Activated CD4-positive, alpha-beta T cell treated with anti-CD3 and anti-CD28 coated beads, Interleukin-2, amount 50 U/mL, for 1 hour (primary cell): ENCODE measurements around the gene SYNE3.
"Not testable (repeated sequence)": the region's sequence is repeated elsewhere in the genome, so short reads cannot be mapped to it uniquely, and the experiment has no call there.

Source experiments
- DNase-seq: peaks from one replicate; pipeline ENCODE4 v3.0.0-alpha.2; 2020

SYNE3 gene

DNA sequence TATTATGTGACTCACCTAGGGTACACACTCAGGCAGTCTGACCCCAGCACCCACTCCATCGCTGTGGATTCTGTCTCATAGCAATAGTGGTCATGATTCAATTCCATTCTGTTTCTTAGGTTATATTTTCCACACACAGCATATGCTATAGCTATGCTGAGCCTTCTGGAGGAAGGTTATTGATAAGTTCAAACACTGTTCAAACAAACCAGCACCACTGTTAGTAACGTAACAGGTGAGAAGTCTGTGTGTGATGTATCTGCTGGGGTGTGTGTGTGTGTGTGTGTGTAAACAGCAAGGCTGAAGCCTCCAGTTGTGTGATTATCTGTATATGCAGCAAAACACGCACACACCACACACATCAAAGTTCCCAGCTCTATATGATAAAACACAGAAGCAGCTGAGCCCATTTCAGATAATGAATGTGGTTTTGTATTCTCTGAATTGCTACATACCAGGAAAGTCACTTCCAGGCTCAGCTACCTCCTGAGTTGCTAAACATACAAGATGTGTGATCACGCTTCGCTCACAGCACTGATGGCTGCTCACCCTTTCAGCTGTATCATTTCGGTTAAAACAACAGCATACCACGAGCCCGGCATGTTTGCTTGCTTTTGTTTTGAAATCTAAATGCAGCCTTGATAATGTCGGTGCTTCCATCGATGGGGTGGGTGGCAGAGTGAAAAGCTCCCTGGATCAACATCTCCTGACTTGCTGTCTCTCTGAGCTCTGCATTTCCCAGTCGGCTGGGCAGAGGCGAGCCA is 6.8 kb upstream of the SYNE3 start:
- DNase-seq = no peak

DNA sequence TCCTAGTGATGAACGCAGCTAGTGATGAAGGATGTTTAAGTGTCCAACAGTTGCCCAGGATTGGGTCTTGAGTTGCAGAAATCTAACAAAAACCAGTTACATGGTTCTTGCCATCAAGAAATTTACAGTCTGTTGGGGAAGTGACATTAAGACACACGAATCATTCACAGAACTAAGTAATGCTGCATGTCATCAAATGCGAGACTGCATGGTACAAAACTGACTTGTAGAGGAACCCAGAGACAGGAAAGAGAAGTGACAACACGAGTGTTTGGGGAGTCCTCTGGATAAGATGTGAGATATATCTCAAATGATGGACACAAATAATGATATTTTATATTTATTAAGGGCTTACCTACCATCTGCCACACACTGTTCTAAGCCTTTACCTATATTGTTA is 6.1 kb upstream of the SYNE3 start:
- no peak for DNase-seq

DNA sequence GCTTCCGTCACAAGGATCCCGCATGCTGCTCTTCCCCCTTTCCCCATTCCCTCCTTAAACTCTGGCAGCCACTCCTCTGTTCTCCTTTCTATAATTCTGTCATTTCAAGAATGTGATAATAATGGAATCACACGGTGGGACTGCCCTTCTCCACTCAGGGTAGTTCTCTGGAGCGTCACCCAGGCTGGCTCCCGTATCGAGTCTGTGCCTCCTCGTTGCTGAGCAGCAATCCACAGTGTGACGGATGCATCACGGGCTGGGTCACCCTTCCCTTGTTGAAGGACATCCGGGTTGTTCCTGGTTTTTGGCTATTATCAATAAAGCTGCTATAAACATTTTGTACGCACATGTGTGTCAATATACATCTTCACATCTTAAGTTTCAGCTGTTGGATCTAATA is 5.7 kb upstream of the SYNE3 start:
- DNase-seq = no peak

DNA sequence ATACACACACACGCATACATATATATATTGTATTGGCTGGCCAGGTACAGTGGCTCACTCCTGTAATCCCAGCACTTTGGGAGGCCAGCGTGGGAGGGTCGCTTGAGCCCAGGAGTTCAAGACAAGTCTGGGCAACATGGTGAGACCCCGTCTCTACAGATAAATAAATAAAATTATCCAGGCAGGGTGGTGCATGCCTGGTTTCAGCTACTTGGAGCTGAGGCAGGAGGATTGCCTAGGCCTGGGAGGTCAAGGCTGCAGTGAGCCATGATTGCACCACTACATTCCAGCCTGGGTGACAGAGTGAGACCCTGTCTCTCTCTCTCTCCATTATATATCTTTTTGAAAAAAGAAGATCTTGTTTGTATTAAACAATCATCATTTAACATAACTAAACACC is 4.6 kb upstream of the SYNE3 start:
- DNase-seq = no peak

DNA sequence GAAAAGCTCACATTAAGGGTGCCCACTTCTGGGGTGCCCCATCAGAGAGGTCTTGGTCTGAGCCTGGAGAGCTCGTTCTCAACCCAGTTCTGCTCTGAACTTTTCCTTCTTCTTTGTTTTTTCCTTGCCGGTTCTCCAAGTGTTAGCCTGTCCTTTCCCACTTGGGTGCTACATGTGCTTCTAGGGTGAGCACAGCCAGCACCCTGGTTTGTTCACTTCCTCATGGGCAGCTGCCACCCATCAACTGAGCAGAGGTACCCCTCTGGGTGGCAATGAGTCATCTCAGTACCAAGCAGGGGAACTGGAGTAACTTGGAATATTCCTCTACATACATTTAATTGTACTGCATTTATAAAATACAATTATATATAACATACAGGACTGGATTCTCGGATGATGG is 3.9 kb upstream of the SYNE3 start:
- no peak for DNase-seq

DNA sequence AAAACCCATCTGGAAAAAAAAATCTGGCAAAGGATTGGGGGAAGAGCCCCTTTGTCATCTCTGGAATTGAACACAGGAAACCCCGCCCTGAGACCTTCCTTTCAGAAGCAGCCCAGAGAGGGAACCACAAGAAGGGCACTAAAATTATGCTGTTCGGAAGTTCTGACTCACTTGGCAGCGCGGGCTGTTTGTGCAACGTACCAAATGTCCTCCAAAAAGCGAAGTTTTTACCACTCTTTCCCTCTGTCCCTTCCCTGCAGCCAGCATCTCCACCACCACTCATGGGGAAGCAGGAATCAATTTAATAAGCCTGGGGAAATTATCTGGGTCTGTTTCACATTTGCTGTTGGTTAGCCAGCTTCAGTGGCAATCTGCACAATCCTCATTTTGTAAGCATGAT is 3.2 kb upstream of the SYNE3 start:
- peak; percentile 67 for DNase-seq

DNA sequence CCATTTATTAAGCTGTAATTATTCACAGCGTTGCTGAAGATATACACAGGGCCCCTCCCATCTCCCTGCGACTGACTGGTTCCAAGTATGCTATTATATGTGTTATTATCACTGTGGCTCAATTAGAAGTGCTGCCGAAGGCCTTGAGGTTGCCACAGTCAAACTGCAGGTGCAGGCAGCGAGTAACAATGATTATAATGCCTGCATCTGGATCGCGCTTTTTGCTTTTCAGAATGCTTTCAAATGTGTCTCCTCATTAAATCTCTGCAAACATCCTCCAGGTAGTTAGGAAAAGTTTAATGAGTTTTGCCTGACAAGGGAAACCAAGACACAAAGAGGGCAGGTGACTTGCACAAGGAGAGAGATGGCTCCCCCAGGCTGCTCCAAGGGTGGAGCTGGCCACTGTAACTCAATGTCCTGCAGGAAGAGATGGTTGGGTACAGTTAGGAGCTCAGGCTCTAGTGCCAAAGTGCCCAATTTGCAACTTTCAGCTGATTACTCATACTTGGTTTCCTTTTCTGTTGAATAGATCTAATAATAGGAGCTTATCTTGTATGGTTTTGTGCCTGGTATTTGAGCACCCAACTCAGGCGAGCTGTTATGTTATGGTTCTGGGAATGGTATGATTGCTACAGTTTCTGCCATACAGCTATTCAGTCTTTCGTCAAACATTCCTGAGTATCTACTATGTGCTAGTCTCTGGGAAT is 1.7 kb upstream of the SYNE3 start:
- no peak for DNase-seq

DNA sequence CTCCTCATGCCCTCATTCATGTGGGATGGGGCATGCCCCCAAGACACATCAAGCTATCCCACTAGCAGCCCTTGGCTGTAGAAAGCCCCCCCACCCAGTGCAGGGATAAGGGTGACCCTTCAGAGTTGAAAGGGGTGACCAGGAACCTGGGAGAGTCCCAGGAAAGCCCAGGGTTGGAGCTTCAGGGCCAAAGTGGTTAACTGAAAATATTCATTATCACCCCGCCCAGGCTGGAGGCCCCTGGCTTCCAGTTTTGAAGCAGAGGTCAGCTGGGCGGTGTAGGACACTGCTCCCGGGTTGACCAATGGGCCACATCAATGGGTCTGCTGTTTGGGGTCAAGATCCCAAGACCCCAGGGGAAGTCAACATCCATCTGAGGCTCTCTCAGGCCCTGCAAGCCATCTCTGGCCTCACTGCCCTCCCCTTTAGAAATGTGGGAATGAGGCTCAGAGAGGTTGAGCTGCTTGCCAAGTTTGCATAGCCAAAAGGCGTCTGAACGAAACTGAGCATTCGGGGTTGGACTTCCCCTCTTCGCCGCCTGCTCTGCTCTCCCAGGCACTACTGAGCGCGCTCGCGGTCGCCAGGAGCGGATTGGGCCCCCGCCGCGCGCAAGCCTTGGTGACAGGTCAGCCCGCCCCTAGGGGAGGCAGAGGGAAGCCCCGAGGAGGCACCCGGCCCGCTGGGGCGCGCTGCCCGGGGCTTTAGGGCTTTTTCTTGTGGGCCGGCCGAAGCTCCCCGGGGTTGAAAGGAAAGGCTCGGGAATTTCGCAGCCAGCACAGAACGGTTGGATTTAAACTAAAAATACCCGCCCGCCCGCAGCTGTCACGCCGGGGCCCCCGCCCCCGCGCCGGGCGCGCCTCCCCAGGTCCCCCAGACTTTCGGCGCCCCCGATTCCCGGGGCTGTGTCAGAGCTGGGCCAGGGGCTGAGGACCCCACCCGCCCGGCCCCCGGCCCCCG is 576 bp downstream of the SYNE3 start:
- DNase-seq = peak; percentile 81

DNA sequence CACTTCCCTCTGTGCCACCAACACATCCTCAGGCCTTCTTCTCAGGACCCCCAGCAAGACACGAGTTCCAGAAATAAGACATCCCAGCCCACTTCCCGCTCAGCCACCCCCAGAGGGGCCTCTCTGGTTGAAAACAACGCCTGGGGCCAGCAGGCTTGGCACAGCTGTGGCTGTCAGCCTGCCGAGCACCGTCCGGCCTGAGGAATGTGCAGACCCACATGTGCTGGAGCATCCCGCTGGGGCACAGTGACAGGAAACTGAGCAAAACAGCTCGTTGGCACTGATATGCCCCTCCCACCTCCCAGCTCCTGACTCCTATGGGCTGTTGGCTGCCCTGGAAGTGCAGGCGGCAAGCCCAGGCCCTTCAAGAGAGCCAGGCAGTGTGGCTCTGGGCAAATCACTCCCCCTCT is 1.4 kb downstream of the SYNE3 start:
- DNase-seq = no peak

DNA sequence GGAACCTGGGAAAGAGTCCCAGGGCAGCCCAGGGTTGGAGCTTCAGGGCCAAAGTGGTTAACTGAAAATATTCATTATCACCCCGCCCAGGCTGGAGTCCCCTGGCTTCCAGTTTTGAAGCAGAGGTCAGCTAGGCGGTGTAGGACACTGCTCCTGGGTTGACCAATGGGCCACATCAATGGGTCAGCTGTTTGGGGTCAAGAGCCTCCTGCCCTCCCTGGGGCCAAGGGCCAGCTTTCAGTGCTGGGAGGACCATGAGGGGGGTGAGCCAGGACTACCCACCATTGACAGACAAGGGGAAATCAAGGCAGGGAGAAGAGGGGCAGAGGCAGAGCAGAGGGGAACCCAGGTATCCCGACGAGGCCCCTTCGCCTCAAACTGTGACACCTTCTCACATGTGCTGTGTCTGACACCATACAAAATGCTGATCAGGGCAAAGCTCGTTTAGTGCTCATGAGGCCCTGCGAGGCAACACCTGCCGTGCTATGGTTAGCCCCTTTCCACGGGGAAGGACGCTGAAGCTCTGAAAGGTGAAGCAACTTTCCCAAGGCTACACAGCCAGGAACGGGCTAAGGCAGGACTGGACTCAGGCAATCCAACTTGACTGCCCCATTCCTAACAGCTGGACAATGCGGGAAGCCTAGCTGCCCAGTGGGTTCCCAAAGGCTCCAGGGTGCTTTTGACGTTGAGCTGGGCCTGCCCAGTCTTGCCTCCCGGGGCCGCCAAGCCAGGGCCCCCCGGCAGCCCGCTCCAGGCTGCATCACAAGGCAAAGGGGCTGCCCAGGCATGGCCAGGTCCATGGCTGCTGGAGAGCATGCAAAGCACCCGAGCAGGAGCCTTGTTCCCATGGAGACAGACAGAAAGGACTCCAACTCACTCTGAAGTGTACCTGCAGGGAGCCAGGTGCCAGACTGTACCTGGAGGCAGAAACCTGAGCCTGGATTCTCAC is 2.0 kb downstream of the SYNE3 start:
- DNase-seq = no peak

DNA sequence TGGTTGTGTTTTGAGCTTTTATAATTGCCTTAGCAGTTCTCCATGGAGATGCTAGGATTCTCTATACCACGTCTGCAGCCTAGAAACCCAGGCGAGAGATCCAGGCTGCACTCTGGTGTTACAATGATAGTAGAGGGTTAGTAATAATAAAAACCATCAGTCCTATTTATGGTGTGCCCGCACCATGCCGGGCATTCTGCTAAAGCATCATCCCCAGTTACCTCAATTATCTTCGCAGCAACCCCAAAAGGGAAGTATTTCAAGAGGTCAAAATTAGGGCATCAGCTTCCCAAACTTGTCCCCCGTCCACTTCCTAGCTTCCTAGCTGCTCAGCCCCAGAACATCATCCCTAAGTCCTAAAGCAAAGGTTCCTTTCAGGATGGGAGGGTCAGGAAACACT is 3.2 kb downstream of the SYNE3 start:
- no peak for DNase-seq

DNA sequence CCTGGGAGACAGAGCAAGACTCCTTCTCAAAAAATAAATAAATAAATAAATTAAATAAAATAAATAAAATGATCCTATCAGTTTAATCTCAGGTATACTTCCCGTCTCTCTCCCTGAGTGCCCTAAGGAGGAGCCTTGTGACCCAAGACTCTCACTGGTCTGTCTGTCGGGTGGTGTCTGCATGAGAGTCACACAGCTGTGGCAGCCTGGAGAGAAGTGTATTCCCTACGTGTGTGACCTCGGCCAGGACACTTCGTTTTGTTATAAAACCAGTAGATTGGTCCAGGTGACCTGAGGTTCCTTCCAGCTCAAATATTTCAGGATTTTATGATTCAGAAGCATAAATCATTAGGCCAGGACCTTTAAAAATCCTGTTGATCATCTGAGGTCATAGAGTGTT is 4.8 kb downstream of the SYNE3 start:
- no peak for DNase-seq

DNA sequence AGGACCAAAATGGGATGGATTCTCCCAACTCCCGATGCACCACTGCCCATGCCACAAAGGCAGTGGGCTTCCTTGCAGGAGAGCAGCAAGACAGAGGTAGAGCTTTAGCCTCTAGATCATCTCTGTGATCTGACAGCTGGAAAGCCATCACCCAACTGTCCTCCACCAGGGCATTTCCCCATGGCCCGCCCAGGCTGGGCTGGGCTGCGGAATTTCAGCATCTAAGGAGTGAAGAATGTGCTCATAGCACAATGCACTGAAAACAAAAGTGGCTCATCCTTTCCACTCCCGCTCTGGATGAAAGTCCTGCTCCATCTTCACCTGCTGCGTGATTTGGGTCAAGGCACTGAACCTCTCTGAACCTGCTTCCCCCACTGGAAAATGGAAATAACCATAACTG is 5.6 kb downstream of the SYNE3 start:
- DNase-seq = no peak

DNA sequence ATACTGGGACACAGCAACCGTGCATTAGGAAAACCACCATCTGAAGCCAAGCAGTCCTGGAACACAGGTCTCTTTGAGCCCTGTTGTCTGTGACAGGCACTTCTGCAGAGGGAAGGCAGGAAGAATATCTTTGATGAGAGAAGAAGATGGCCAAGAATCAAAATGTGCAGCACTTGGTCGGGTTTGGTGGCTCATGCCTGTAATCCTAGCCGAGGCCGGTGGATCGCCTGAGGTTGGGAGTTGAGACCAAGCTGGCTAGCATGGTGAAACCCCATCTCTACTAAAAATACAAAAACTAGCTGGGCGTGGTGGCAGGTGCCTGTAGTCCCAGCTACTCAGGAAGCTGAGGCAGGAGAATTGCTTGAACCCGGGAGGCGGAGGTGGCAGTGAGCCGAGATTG is 6.1 kb downstream of the SYNE3 start:
- DNase-seq = not testable (repeated sequence)

DNA sequence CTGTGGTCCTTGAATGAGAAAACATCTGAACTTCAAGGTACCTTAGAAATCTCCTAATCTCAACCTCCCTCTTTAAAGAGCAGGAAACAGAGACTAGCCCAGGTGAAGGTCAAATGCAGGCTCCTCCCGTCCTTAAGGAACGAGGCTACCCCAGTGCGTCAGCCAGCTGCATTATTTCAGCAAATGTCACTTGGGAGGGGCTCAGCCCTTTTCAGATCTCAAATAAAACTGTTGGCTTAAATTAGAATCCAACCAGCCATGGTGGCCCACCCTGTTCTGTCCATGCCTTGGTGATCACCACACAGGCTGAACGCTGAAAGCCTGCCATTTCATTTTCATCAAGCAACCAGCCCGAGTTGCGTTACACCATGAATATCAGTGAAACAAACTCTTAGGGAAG is 7.0 kb downstream of the SYNE3 start:
- no peak for DNase-seq

DNA sequence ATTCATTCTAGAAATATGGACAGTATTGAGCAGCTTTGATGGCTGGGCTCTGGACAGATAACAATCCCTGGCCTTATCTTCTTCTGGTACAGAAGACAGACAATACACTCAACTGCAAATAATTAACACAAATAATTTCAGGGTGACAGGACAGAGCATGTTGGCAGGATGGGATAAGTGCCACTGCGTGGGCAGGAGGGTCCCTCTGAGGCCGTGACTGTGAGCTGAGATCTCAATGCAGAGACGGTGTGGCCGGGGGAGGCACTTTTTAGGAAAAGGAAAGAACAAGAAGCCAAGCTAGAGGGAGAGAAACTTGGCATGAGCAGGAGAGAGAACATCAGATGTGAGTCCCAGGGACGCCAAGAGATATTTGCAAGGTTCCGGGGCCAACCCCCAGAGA is 8.1 kb downstream of the SYNE3 start:
- DNase-seq = no peak

DNA sequence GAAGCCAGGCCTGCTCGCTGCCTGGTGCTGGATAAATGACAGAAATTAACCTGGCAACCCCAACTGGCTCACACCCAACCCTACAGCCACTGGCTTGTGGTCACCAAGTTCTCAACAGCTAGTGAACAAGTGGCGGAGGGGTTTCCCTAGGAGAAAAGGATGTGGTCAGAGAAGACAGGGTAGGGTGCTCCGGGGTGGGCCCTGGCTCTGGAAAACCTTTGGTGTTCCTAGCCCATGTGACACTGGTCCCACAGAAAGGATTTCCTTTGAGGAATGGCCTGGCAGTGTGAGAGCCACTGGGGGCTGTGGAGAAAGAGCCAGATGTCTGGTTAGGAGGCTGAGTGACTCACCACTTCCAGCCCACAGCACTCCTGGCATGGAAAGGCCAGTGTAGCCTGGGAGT is 8.7 kb downstream of the SYNE3 start:
- no peak for DNase-seq

DNA sequence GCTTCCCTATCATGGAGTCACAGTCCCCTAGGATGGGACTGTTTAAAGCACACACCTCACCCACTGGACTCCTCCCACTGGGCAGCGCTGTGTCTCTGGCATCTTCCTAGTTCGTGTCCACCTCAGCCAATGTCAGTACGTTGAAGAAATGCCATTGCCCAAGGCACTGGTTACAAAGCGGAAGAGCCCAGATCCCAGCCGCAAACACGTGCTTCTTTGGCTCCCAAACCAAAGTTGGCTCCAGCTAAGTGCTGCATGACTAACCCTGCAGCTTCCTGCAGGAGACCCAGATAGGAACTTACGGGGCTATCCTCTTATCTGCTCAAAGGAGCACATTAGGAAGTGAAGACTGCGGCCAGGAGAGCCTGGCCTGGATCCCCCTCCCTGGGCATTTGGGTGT is 9.3 kb downstream of the SYNE3 start:
- DNase-seq = no peak

DNA sequence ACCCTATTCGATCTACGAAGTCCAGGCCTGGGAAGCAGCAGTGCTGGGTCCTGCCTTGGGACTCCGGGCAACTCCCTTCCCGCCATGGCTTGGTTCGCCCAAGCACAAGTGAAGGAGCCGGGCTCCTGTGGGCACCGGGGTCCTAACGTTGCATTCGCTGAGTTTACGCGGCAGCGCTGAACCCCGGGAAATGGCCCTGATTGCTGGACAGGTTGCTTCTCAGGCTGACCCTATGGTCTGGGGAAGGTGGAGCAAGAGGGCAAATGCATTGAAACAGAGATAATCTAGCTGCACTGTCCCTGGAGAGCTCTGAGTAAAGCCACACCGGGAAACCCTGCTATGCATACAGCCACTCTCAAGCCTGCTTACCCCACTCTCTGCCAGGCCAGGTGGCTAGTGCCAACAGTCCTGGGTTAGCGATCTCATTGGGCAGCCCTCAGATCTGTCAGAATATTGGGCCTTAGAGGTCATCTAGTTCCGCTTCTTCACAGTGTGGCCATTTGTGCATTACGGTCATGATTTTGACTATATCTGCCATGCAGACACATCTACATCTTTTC is 11.3 kb downstream of the SYNE3 start:
- no peak for DNase-seq

DNA sequence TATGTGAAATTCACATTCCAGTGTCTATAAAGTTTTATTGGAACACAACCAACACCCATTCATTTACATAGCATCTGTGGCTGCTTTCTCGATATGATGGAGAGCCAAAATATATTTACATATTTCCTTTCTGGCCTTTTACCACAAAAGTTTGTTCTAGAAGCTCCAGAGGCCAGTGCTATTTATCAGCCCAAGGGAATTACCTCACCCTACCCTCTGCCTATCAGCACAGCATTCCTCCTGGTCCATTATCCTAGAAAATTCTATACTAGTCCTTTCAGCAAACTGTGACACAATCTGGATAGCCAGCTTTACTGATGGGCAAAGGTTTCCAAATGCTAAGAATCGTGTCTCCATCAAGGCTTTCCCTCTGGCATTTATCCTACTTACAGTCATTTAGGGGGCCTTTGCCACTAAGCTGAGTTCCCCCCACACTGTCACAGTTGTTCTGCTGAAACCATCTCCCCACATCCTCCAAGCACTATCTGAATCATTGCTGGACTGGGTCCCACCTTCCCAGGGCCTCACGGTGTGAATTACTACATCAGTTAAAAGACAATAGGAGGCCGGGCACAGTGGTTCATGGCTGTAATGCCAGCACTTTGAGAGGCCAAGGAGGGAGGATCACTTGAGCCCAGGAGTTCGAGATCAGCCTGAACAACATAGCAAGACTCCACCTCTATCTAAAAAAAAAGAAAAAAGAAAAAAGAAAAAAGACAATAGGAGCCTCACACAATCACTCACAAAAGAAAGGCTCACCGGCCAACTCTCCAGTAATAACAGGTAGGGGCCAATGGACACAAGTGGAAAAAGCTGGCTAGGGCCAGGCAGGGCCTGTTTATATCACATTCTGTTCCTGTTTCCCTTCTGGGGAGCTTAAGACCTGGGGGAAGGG is 12.1 kb downstream of the SYNE3 start:
- DNase-seq = no peak
